ENCODE data around the gene TMEM213. TPM values are rescaled to one million over a fixed set of nuclear protein-coding genes. Genes with fewer than 3 reads are reported as not detected.

The TMEM213 gene
- total RNA-seq, 1 donor from 2014 or later: not detected

DNA sequence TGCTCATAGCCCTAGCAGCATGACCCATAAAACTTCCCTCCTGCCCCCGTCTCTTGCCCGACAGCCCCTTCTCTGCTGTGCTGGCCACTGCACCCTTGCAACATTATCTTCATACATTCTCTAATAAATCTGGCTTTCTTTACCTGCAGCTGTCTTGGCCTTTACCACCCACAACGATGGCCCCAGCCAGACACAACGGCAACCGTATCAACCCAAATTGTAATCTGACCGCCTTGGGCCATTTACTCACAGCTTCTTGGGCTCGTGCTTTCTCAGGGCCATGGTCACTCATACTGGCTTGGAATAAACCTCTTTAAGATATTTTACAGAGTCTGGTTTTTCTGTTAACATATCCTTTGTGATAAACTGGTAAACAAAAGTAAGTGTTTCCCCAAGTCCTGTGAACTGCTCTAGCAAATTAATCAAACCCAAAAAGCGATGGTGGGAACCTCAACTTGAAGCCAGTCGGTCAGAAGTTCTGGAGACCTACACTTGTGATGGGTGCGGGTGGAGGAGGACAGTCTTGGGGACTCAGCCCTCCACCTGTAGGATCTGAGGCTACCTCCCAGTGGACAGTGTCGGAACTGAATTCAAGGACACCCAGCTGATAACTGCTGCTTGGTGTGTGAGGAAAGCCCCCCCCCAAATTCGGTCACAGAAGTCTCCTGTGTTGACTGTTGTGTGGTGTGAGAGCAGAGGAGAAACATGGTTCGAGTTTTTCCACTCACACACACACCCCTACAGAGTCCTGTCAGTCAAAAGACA lies 87.8 kb downstream of the TMEM213 start:
- H3K27me3 ChIP-seq (ENCODE audit: control insufficient read depth, insufficient read depth, low read length): no peaks in the 10 kb centered on the region
- no peaks in the 10 kb centered on the region for H3K36me3 ChIP-seq (ENCODE audit: control insufficient read depth, insufficient read depth, low read length)
- TF ChIP-seq, protein P1, sequence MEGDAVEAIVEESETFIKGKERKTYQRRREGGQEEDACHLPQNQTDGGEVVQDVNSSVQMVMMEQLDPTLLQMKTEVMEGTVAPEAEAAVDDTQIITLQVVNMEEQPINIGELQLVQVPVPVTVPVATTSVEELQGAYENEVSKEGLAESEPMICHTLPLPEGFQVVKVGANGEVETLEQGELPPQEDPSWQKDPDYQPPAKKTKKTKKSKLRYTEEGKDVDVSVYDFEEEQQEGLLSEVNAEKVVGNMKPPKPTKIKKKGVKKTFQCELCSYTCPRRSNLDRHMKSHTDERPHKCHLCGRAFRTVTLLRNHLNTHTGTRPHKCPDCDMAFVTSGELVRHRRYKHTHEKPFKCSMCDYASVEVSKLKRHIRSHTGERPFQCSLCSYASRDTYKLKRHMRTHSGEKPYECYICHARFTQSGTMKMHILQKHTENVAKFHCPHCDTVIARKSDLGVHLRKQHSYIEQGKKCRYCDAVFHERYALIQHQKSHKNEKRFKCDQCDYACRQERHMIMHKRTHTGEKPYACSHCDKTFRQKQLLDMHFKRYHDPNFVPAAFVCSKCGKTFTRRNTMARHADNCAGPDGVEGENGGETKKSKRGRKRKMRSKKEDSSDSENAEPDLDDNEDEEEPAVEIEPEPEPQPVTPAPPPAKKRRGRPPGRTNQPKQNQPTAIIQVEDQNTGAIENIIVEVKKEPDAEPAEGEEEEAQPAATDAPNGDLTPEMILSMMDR (IDR thresholded peaks at IDR 0.05; ENCODE audit: insufficient read depth, low read length, poor library complexity, severe bottlenecking): no peak
- H3K4me3 ChIP-seq (ENCODE audit: low read depth, low read length): no peak overlapping the region
- no peak for DNase-seq (ENCODE audit: low read depth)

DNA sequence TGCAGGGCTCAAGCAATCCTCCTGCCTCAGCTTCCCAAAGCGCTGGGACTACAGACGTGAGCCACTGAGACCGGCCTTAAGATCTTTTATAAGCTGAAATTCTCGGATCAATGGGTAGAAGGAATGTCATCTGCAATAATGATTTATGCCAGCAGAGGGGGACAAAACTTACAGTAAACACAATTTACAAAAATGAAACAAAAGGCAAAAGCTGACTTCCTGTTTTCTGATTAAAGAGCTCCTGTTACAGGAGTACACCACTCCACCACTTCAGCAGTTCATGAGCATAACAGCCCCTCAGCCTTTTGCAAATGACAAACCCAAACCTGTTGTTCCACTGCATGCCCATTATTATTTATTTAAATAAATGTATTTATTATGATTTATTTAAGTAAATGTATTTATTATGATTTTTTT lies 88.7 kb downstream of the TMEM213 start:
- Histone ChIP-seq H3K4me3 (ENCODE audit: low read depth, low read length) (no peak overlapping the region), H3K36me3 (ENCODE audit: control insufficient read depth, insufficient read depth, low read length) (no peaks in the 10 kb centered on the region), H3K27me3 (ENCODE audit: control insufficient read depth, insufficient read depth, low read length) (no peaks in the 10 kb centered on the region)
- TF ChIP-seq, protein P1 (IDR thresholded peaks at IDR 0.05; ENCODE audit: insufficient read depth, low read length, poor library complexity, severe bottlenecking): peak; percentile 60
- peak; percentile 28 for DNase-seq (ENCODE audit: low read depth)

GRCh38 chr7:138887085-138887710 lies 89.4 kb downstream of the TMEM213 start:
- TF ChIP-seq, protein P1 (IDR thresholded peaks at IDR 0.05; ENCODE audit: insufficient read depth, low read length, poor library complexity, severe bottlenecking): no peak
- Histone ChIP-seq H3K36me3 (ENCODE audit: control insufficient read depth, insufficient read depth, low read length) (no peaks in the 10 kb centered on the region), H3K27me3 (ENCODE audit: control insufficient read depth, insufficient read depth, low read length) (no peaks in the 10 kb centered on the region), H3K4me3 (ENCODE audit: low read depth, low read length) (no peak overlapping the region)
- DNase-seq (ENCODE audit: low read depth): no peak

Other genes with a start within 250 kb of the TMEM213 start
- gene SVOPL, start 96.6 kb upstream of the TMEM213 start, total RNA-seq: 0.89 TPM in 1 of 2 replicates, not detected in the other
- gene ATP6V0A4, start 202 bp downstream of the TMEM213 start, total RNA-seq: 0.07 and 0.88 TPM in 2 replicates
- 5.8 and 7.6 TPM in 2 replicates for gene KIAA1549, start 183.4 kb downstream of the TMEM213 start, total RNA-seq
- gene ZC3HAV1L, start 238.0 kb downstream of the TMEM213 start, total RNA-seq: 14.4 and 21.6 TPM in 2 replicates